Ovary (tissue), 9 donors: Measurements from ENCODE around the gene KLF3. TPM values are rescaled to one million over a fixed set of nuclear protein-coding genes. Genes with fewer than 3 reads are reported as not detected.

Source experiments
- DNase-seq, 5 donors: peaks; one replicate each; pipeline ENCODE4 v3.0.0-alpha.2; 2019 to 2020
- H3K27ac ChIP-seq, 2 donors: fragments of 200-600 bp; one replicate each; pipeline versions ENCODE4 v1.5.1 to v1.8.0; 2019 to 2022
- H3K27me3 ChIP-seq: fragments of 200-600 bp; one replicate; pipeline ENCODE4 v1.8.0; 2022
- H3K36me3 ChIP-seq: fragments of 200-600 bp; sonication (generic); one replicate; pipeline ENCODE4 v1.5.1; 2019
- H3K4me1 ChIP-seq: one replicate; pipeline ENCODE4 v1.8.1; 2013; ENCODE audit warnings: mild to moderate bottlenecking, moderate library complexity; ENCODE audit not compliant: insufficient read depth
- H3K4me3 ChIP-seq: fragments of 200-600 bp; sonication (generic); one replicate; pipeline ENCODE4 v1.5.1; 2017
- H3K9me3 ChIP-seq, 2 donors: fragments of 200-600 bp in 1 of 2; sonication (generic) in 1 of 2; one replicate each; pipeline versions ENCODE4 v1.5.1 to v1.8.1; 2013 to 2019; ENCODE audit warnings: mild to moderate bottlenecking in 1 of 2, moderate library complexity in 1 of 2
- CTCF ChIP-seq, 3 donors: fragments of 450-650 bp in 2 of 3; fragments of 200-600 bp in 1 of 3; IDR thresholded peaks; one replicate each; pipeline versions ENCODE4 v1.5.1 to v1.8.0; 2016 to 2022; ENCODE audit warnings: antibody characterized with exemption in 3 of 3, mild to moderate bottlenecking in 1 of 3
- EP300 ChIP-seq: sonication (generic); formaldehyde crosslinking; IDR thresholded peaks from one replicate; pipeline ENCODE4 v1.6.1; 2017; ENCODE audit warnings: antibody characterized with exemption
- POLR2A ChIP-seq: fragments of 450-650 bp; IDR thresholded peaks from one replicate; pipeline ENCODE4 v1.6.1; 2017; ENCODE audit warnings: antibody characterized with exemption, mild to moderate bottlenecking, moderate library complexity
- WGBS, 3 donors: extraction: QIAGEN DNeasy Blood & Tissue Kit in 1 of 3; methylation state at CpG; one replicate each; pipeline versions ENCODE4 v1.1.5 to v1.1.7; 2013 to 2017; 5-methylcytosine and 5-hydroxymethylcytosine counted together
- intact Hi-C, 4 donors: fragments of 100-400 bp; cut with DNase I; formaldehyde crosslinking; loops; one replicate each; pipeline versions ENCODE4 v1.11.0 to v1.15.1; 2022 to 2023
- polyA plus RNA-seq, 2 donors: library from polyadenylated mRNA; stranded (reverse); fragments of 200-250 nt in 1 of 2; fragments of 350-450 nt in 1 of 2; fragmentation: Illumina TruSeq in 1 of 2; extraction: RNeasy Lipid Tissue Mini Kit (QIAGEN cat#74804) in 1 of 2; gene quantifications; one replicate each; pipeline ENCODE4 v1.2.3, GENCODE V29; 2013 to 2014
- total RNA-seq, 7 donors: library from RNA; depleted of rRNA in 2 of 7; stranded (reverse); fragments of >200 nt in 2 of 7; fragmentation: NEBNext Ultra II Directional in 3 of 7; extraction: Animal tissue kit (Norgen Biotek cat#: 25700) in 3 of 7; gene quantifications; one replicate each; pipeline versions ENCODE4 v1.1.0 to v1.2.4, GENCODE V29; 2016 to 2023
- donor health status: DM: no; HTN: no; CAD: no; lungs with moderate emphysema.
- donor health status: DM: no; HTN: no; CAD: no.
- donor health status: Bipolar disorder and iron deficiency.
- donor health status: DM: yes; HTN: yes; CAD: no.
- donor health status: DM: no; HTN: no; CAD: no.
- donor health status: DM: yes; HTN: yes; CAD: no.

KLF3 gene
- total and polyA plus RNA-seq, 9 donors = 32.9 to 111 (median 74.2) TPM

GRCh38 chr4:38747629-38748028 is 83.6 kb downstream of the KLF3 start:
- H3K36me3 ChIP-seq = no peaks in the 10 kb centered on the region
- H3K4me3 ChIP-seq = no peak overlapping the region
- intact Hi-C loops = no loop called here
- no peaks in the 10 kb centered on the region for H3K27me3 ChIP-seq
- H3K9me3 ChIP-seq = no peaks in the 10 kb centered on the region
- DNase-seq = no peak
- H3K27ac ChIP-seq = no peak overlapping the region
- no peak for TF ChIP-seq CTCF (IDR thresholded peaks at IDR 0.05)
- TF ChIP-seq EP300 = no peak
- TF ChIP-seq POLR2A = no peak
- H3K4me1 ChIP-seq = peaks cover 3% of the 10 kb centered on the region

- Histone ChIP-seq H3K9me3 (no peaks in the 10 kb centered on the region), H3K4me3 (no peak overlapping the region), H3K36me3 (no peaks in the 10 kb centered on the region), H3K27ac (no peak overlapping the region), H3K27me3 (no peaks in the 10 kb centered on the region), H3K4me1 (peaks cover 7% of the 10 kb centered on the region)
- no peak for DNase-seq
- intact Hi-C loops = no loop called here
- 72 to 85% (median 78%) methylated on average over 4 of the region's 4 CpGs for WGBS, 3 donors
- no peak for TF ChIP-seq EP300
- no peak for TF ChIP-seq POLR2A
- no peak for TF ChIP-seq CTCF (IDR thresholded peaks at IDR 0.05)
Observed at GRCh38 chr4:38749336-38749735, 85.3 kb downstream of the KLF3 start.

Other genes with a start within 250 kb of the KLF3 start
- gene TLR10, start 118.8 kb downstream of the KLF3 start, total RNA-seq = 1 to 10 TPM in 1 of 7 donors, under 1 TPM in 3, not detected in 3; 0.08 to 1.4 (median 0.23) TPM
- gene TLR10, start 118.8 kb downstream of the KLF3 start, polyA plus RNA-seq = under 1 TPM; 0.10 to 0.35 TPM
- gene TLR1, start 140.6 kb downstream of the KLF3 start, total RNA-seq = 10 to 100 TPM in 4 of 7 donors, 1 to 10 TPM in 3; 7.0 to 24.0 (median 10.1) TPM
- 10 to 100 TPM in 1 of 2 donors, 1 to 10 TPM in 1; 5.0 to 10.1 TPM for gene TLR1, start 140.6 kb downstream of the KLF3 start, polyA plus RNA-seq
- 1 to 10 TPM; 1.9 to 5.0 (median 3.2) TPM for gene TLR6, start 192.6 kb downstream of the KLF3 start, total RNA-seq
- gene TLR6, start 192.6 kb downstream of the KLF3 start, polyA plus RNA-seq = 1 to 10 TPM in 1 of 2 donors, under 1 TPM in 1; 0.52 to 2.5 TPM
- gene FAM114A1, start 203.6 kb downstream of the KLF3 start, total RNA-seq = 10 to 100 TPM; 70.3 to 99.7 (median 79.3) TPM
- gene FAM114A1, start 203.6 kb downstream of the KLF3 start, polyA plus RNA-seq = 10 to 100 TPM; 32.8 to 93.8 TPM